Nephron progenitor cell (in vitro differentiated cells): ENCODE measurements around the gene CREB5.

Source experiments
- DNase-seq: peaks from one replicate; pipeline ENCODE4 v3.0.0; 2021
- H3K27ac Mint-ChIP-seq: 2 replicates; pipeline ENCODE4 v1.8.0; 2021; ENCODE audit warnings: mild to moderate bottlenecking, moderate library complexity, mixed read lengths
- H3K27me3 Mint-ChIP-seq: 2 replicates; pipeline ENCODE4 v1.8.0; 2021; ENCODE audit warnings: mild to moderate bottlenecking, low read depth, mixed read lengths; ENCODE audit not compliant: poor library complexity
- H3K36me3 Mint-ChIP-seq: 2 replicates; pipeline ENCODE4 v1.8.0; 2021; ENCODE audit warnings: low read depth, mixed read lengths
- H3K4me1 Mint-ChIP-seq: 2 replicates; pipeline ENCODE4 v1.8.0; 2021; ENCODE audit warnings: mixed read lengths
- H3K4me3 Mint-ChIP-seq: 2 replicates; pipeline ENCODE4 v1.8.0; 2021; ENCODE audit warnings: mild to moderate bottlenecking, moderate library complexity, mixed read lengths
- H3K9me3 Mint-ChIP-seq: 2 replicates; pipeline ENCODE4 v1.8.0; 2021; ENCODE audit warnings: mild to moderate bottlenecking, moderate library complexity, mixed read lengths
- CTCF ChIP-seq: fragments of 200-600 bp; sonication (generic); IDR thresholded peaks from 2 replicates; pipeline ENCODE4 v1.5.0; 2021; ENCODE audit warnings: antibody characterized with exemption

CREB5 gene

GRCh38 chr7:28656529-28656928 is 244.2 kb downstream of the CREB5 start:
- Mint-ChIP-seq H3K4me1 (peaks cover 28% of the 10 kb centered on the region), H3K27ac (no peak overlapping the region), H3K36me3 (peaks cover 12% of the 10 kb centered on the region), H3K9me3 (peaks cover 30% of the 10 kb centered on the region), H3K27me3 (no peaks in the 10 kb centered on the region), H3K4me3 (no peak overlapping the region)
- DNase-seq, result no peak
- no peak for TF ChIP-seq CTCF

GRCh38 chr7:28658381-28658780 is 246.1 kb downstream of the CREB5 start:
- DNase-seq, result no peak
- peaks cover 16% of the 10 kb centered on the region for H3K36me3 Mint-ChIP-seq
- no peak for TF ChIP-seq CTCF
- H3K27ac Mint-ChIP-seq, result no peak overlapping the region
- peaks cover 28% of the 10 kb centered on the region for H3K4me1 Mint-ChIP-seq
- H3K9me3 Mint-ChIP-seq, result peaks cover 39% of the 10 kb centered on the region
- H3K27me3 Mint-ChIP-seq, result peaks cover 4% of the 10 kb centered on the region
- H3K4me3 Mint-ChIP-seq, result no peak overlapping the region

GRCh38 chr7:28660132-28660531 is 247.8 kb downstream of the CREB5 start:
- peaks cover 39% of the 10 kb centered on the region for H3K9me3 Mint-ChIP-seq
- TF ChIP-seq CTCF, result no peak
- H3K4me1 Mint-ChIP-seq, result peaks cover 13% of the 10 kb centered on the region
- peaks cover 16% of the 10 kb centered on the region for H3K36me3 Mint-ChIP-seq
- no peak overlapping the region for H3K27ac Mint-ChIP-seq
- no peak overlapping the region for H3K4me3 Mint-ChIP-seq
- H3K27me3 Mint-ChIP-seq, result peaks cover 4% of the 10 kb centered on the region
- DNase-seq, result no peak

- peaks cover 16% of the 10 kb centered on the region for H3K36me3 Mint-ChIP-seq
- no peak for TF ChIP-seq CTCF
- no peak overlapping the region for H3K27ac Mint-ChIP-seq
- H3K4me3 Mint-ChIP-seq, result no peak overlapping the region
- H3K9me3 Mint-ChIP-seq, result peaks cover 39% of the 10 kb centered on the region
- peaks cover 10% of the 10 kb centered on the region for H3K4me1 Mint-ChIP-seq
- no peak for DNase-seq
- peaks cover 9% of the 10 kb centered on the region for H3K27me3 Mint-ChIP-seq
Measured at GRCh38 chr7:28661826-28662595, 249.7 kb downstream of the CREB5 start.

GRCh38 chr7:28666154-28666553 is 253.8 kb downstream of the CREB5 start:
- Mint-ChIP-seq H3K27ac (no peak overlapping the region), H3K36me3 (peaks cover 7% of the 10 kb centered on the region), H3K4me1 (peaks cover 10% of the 10 kb centered on the region), H3K27me3 (peaks cover 9% of the 10 kb centered on the region), H3K4me3 (no peak overlapping the region), H3K9me3 (peaks cover 12% of the 10 kb centered on the region)
- TF ChIP-seq CTCF, result no peak
- no peak for DNase-seq

GRCh38 chr7:28668085-28668484 is 255.8 kb downstream of the CREB5 start:
- H3K4me1 Mint-ChIP-seq, result peaks cover 29% of the 10 kb centered on the region
- H3K27me3 Mint-ChIP-seq, result peaks cover 4% of the 10 kb centered on the region
- no peak for TF ChIP-seq CTCF
- no peak for DNase-seq
- no peaks in the 10 kb centered on the region for H3K9me3 Mint-ChIP-seq
- H3K27ac Mint-ChIP-seq, result no peak overlapping the region
- H3K36me3 Mint-ChIP-seq, result no peaks in the 10 kb centered on the region
- H3K4me3 Mint-ChIP-seq, result no peak overlapping the region
